IMR-90 (cell line): ENCODE results near the gene TSGA10IP. TPM values are rescaled to one million over a fixed set of nuclear protein-coding genes. Genes with fewer than 3 reads are reported as not detected.
A peak's percentile ranks its signal among the peaks of the same experiment; 100 is the strongest.

Experiments
- ATAC-seq: fragments of 200-7000 bp; cut with Tn5 transposase; 2 replicates; pipeline ENCODE4 v1.9.1; 2020; ENCODE audit warnings: low read depth, mild to moderate bottlenecking, moderate library complexity
- BruUV-seq: library from RNA; stranded (reverse); fragments of 400-500 nt; replicated peaks from 2 replicates; lab custom pipeline; 2021; lab: Mats Ljungman, UMichigan
- CTCF ChIA-PET: fragments of 300-600 bp; formaldehyde crosslinking; extraction: SDS; loops from one replicate; lab custom pipeline; 2021; ENCODE audit warnings: antibody characterized with exemption; lab: Yijun Ruan, JAX
- POLR2A ChIA-PET: fragments of 300-600 bp; sonication (Branson Sonifier 250); formaldehyde crosslinking; loops from one replicate; lab custom pipeline; 2022; ENCODE audit warnings: antibody characterized with exemption; ENCODE audit not compliant: unreplicated experiment; lab: Charles Lee
- DNase-seq: peaks from one replicate; pipeline ENCODE4 v3.0.0; 2013
- H2AFZ ChIP-seq: replicated peaks from 2 replicates; pipeline ENCODE3; 2013; ENCODE audit warnings: low read length, mild to moderate bottlenecking; ENCODE audit not compliant: poor library complexity
- H2AK5ac ChIP-seq: 2 replicates; pipeline ENCODE4 v1.6.1; 2013; ENCODE audit warnings: low read depth, low read length, inconsistent platforms
- H2AK9ac ChIP-seq: replicated peaks from 2 replicates; pipeline ENCODE3; 2013; ENCODE audit warnings: mild to moderate bottlenecking, low read depth, low read length, moderate library complexity; ENCODE audit not compliant: poor library complexity
- H2BK120ac ChIP-seq: 2 replicates; pipeline ENCODE4 v1.6.1; 2013; ENCODE audit warnings: low read depth, low read length, inconsistent platforms
- H2BK15ac ChIP-seq: 3 replicates; pipeline ENCODE4 v1.6.1; 2013; ENCODE audit warnings: low read depth, low read length, inconsistent platforms
- H2BK20ac ChIP-seq: 2 replicates; pipeline ENCODE4 v1.6.1; 2013; ENCODE audit warnings: low read depth, mild to moderate bottlenecking, inconsistent platforms, low read length, moderate library complexity
- H2BK5ac ChIP-seq: 2 replicates; pipeline ENCODE4 v1.6.1; 2013; ENCODE audit warnings: mild to moderate bottlenecking, low read depth, low read length, inconsistent platforms; ENCODE audit not compliant: poor library complexity, severe bottlenecking
- H3K14ac ChIP-seq: replicated peaks from 2 replicates; pipeline ENCODE4 v1.6.1; 2013; ENCODE audit warnings: low read depth, low read length, inconsistent platforms
- H3K18ac ChIP-seq: 2 replicates; pipeline ENCODE4 v1.6.1; 2013; ENCODE audit warnings: low read depth, low read length, control low read depth
- H3K23ac ChIP-seq: 2 replicates; pipeline ENCODE4 v1.6.1; 2013; ENCODE audit warnings: low read depth, low read length, inconsistent platforms
- H3K27ac ChIP-seq: 2 replicates; pipeline ENCODE4 v1.5.1; 2013; ENCODE audit warnings: mild to moderate bottlenecking, control low read depth, low read length; ENCODE audit not compliant: insufficient read depth
- H3K27me3 ChIP-seq: 2 replicates; pipeline ENCODE4 v1.6.1; 2013; ENCODE audit warnings: low read length; ENCODE audit not compliant: control insufficient read depth, insufficient read depth
- H3K36me3 ChIP-seq: 2 replicates; pipeline ENCODE4 v1.6.1; 2013; ENCODE audit warnings: low read length, mixed read lengths; ENCODE audit not compliant: control insufficient read depth, insufficient read depth
- H3K4ac ChIP-seq: 2 replicates; pipeline ENCODE4 v1.6.1; 2013; ENCODE audit warnings: low read depth, low read length, inconsistent platforms
- H3K4me1 ChIP-seq: 2 replicates; pipeline ENCODE4 v1.6.1; 2013; ENCODE audit warnings: low read length, mixed read lengths; ENCODE audit not compliant: control insufficient read depth, insufficient read depth
- H3K4me2 ChIP-seq: 2 replicates; pipeline ENCODE4 v1.6.1; 2013; ENCODE audit warnings: low read depth, mild to moderate bottlenecking, control low read depth, low read length, moderate library complexity
- H3K4me3 ChIP-seq: 2 replicates; pipeline ENCODE4 v1.5.1; 2013; ENCODE audit warnings: low read depth, mild to moderate bottlenecking, control low read depth, low read length, moderate library complexity; ENCODE audit not compliant: insufficient read depth
- H3K56ac ChIP-seq: 2 replicates; pipeline ENCODE4 v1.6.1; 2013; ENCODE audit warnings: low read length, inconsistent platforms; ENCODE audit not compliant: insufficient read depth; ENCODE audit errors: extremely low read depth
- H3K79me1 ChIP-seq, 2 experiments: 2 replicates each; pipeline ENCODE4 v1.6.1; 2013; ENCODE audit warnings: low read length in 2 of 2, inconsistent platforms in 1 of 2, low read depth in 1 of 2
- H3K9ac ChIP-seq: 2 replicates; pipeline ENCODE4 v1.6.1; 2013; ENCODE audit warnings: low read depth, low read length, control low read depth
- H3K9me1 ChIP-seq: 2 replicates; pipeline ENCODE4 v1.6.1; 2013; ENCODE audit warnings: low read length, inconsistent platforms; ENCODE audit not compliant: insufficient read depth
- H3K9me3 ChIP-seq: 2 replicates; pipeline ENCODE4 v1.6.1; 2013; ENCODE audit warnings: low read length; ENCODE audit not compliant: control insufficient read depth, insufficient read depth
- H4K20me1 ChIP-seq: 2 replicates; pipeline ENCODE4 v1.6.1; 2013; ENCODE audit warnings: low read length, inconsistent platforms; ENCODE audit not compliant: insufficient read depth
- H4K5ac ChIP-seq: 2 replicates; pipeline ENCODE4 v1.6.1; 2013; ENCODE audit warnings: mild to moderate bottlenecking, low read depth, low read length, control low read depth
- H4K8ac ChIP-seq, 2 experiments: 2 replicates each; pipeline ENCODE4 v1.6.1; 2013; ENCODE audit warnings: low read depth in 2 of 2, low read length in 2 of 2, control low read depth in 1 of 2, inconsistent platforms in 1 of 2
- H4K91ac ChIP-seq: 2 replicates; pipeline ENCODE4 v1.6.1; 2013; ENCODE audit warnings: low read depth, low read length, inconsistent platforms; ENCODE audit not compliant: insufficient read depth
- BHLHE40 ChIP-seq: fragments of 150-350 bp; IDR thresholded peaks from 2 replicates; pipeline ENCODE4 v1.6.1; 2016; ENCODE audit warnings: mild to moderate bottlenecking, low read depth, low read length
- CEBPB ChIP-seq: IDR thresholded peaks from 2 replicates; pipeline ENCODE4 v1.6.1; 2012; ENCODE audit warnings: low read depth, low read length, improper control_type of control experiment
- CHD1 ChIP-seq: IDR thresholded peaks from 2 replicates; pipeline ENCODE4 v1.6.1; 2012; ENCODE audit warnings: low read depth, low read length, improper control_type of control experiment
- FOS ChIP-seq: fragments of 150-350 bp; IDR thresholded peaks from 2 replicates; pipeline ENCODE4 v1.6.1; 2016; ENCODE audit warnings: low read depth, low read length
- MAFK ChIP-seq: IDR thresholded peaks from 2 replicates; pipeline ENCODE4 v1.6.1; 2012; ENCODE audit warnings: low read depth, low read length, improper control_type of control experiment
- MXI1 ChIP-seq: IDR thresholded peaks from 2 replicates; pipeline ENCODE4 v1.6.1; 2012; ENCODE audit warnings: low read depth, mild to moderate bottlenecking, low read length, moderate library complexity, borderline replicate concordance
- NFE2L2 ChIP-seq: fragments of 150-350 bp; IDR thresholded peaks from 2 replicates; pipeline ENCODE4 v1.6.1; 2016; ENCODE audit warnings: low read depth, mild to moderate bottlenecking, low read length
- RAD21 ChIP-seq: IDR thresholded peaks from 2 replicates; pipeline ENCODE4 v1.6.1; 2012; ENCODE audit warnings: low read length, improper control_type of control experiment
- RCOR1 ChIP-seq: IDR thresholded peaks from 2 replicates; pipeline ENCODE4 v1.6.1; 2012; ENCODE audit warnings: mild to moderate bottlenecking, low read length, improper control_type of control experiment; ENCODE audit not compliant: insufficient replicate concordance
- RFX5 ChIP-seq: IDR thresholded peaks from 2 replicates; pipeline ENCODE4 v1.8.0; 2012; ENCODE audit warnings: low read depth, mild to moderate bottlenecking, low read length, moderate library complexity
- SMC3 ChIP-seq: fragments of 150-350 bp; IDR thresholded peaks from 2 replicates; pipeline ENCODE4 v1.6.1; 2016; ENCODE audit warnings: low read depth, mild to moderate bottlenecking, antibody characterized with exemption, low read length, moderate library complexity
- WGBS, 2 experiments: methylation state at CpG; one replicate each; pipeline versions ENCODE4 v1.1.5 to v1.1.7; 2013; ENCODE audit warnings: missing lambda C conversion rate in 2 of 2; ENCODE audit not compliant: insufficient read length in 1 of 2; ENCODE audit errors: extremely low coverage in 2 of 2; 5-methylcytosine and 5-hydroxymethylcytosine counted together
- dilution Hi-C: fragments of 300-500 bp; cut with HindIII; formaldehyde crosslinking; loops from one replicate; pipeline ENCODE4 v1.14.3; 2018; ENCODE audit warnings: low sequenced_read_pairs; ENCODE audit not compliant: unreplicated experiment
- in situ Hi-C: fragments of 300-500 bp; cut with MboI; formaldehyde crosslinking; loops from 3 replicates; pipeline ENCODE4 v1.14.3; 2019; ENCODE audit warnings: low sequenced_read_pairs, inconsistent platforms, mixed read lengths
- intact Hi-C: fragments of 100-400 bp; cut with micrococcal nuclease; formaldehyde crosslinking; loops from 2 replicates; pipeline ENCODE4 v1.10.0; 2022
- polyA plus RNA-seq, 3 experiments: library from polyadenylated mRNA; depleted of rRNA; stranded (reverse); fragments of >200 nt; gene quantifications; 2 replicates each; pipeline ENCODE4 v1.2.3, GENCODE V29; 2012; ENCODE audit warnings: low replicate concordance in 1 of 3
- total RNA-seq: library from RNA; depleted of rRNA; stranded (reverse); fragments of >200 nt; gene quantifications from 2 replicates; pipeline ENCODE4 v1.2.3, GENCODE V29; 2012
- TF ChIP-seq, protein P1 (sequence below): fragments of 150-350 bp; IDR thresholded peaks from 2 replicates; pipeline ENCODE4 v1.6.1; 2016; ENCODE audit warnings: low read depth, mild to moderate bottlenecking, low read length, moderate library complexity, borderline replicate concordance
- TF ChIP-seq, protein P2 (sequence below): conservative IDR thresholded peaks from 2 replicates; pipeline ENCODE4 v1.5.1; 2012; ENCODE audit warnings: mild to moderate bottlenecking, low read depth, low read length, improper control_type of control experiment
- TF ChIP-seq, protein P3 (sequence below): fragments of 150-350 bp; IDR thresholded peaks from 2 replicates; pipeline ENCODE4 v1.6.1; 2017; ENCODE audit warnings: mild to moderate bottlenecking, antibody characterized with exemption, low read length, low read depth

The TSGA10IP gene
- total and polyA plus RNA-seq, 2 of the 4 experiments (the other 2 are of a cell fraction) = 0.21 TPM; not detected in 1

GRCh38 chr11:66002648-66003225 is 57.5 kb downstream of the TSGA10IP start:
- no peaks in the 10 kb centered on the region for H3K4me1 ChIP-seq
- intact Hi-C loops = loop anchor here (2.0 kb wide), 1 partner anchor 42 kb away; no protein-coding TSS in a partner anchor
- POLR2A ChIA-PET = interaction anchor here (0.7 to 0.9 kb wide), 2 partner anchors 9 to 65 kb away, joined by 3 to 6 read pairs; partner anchors contain the start of gene CST6
- H2BK5ac ChIP-seq = peak overlapping the region; percentile 88
- dilution Hi-C loops = no loop called here
- H3K9ac ChIP-seq = peak overlapping the region; percentile 91
- peak overlapping the region; percentile 91 for H3K4me2 ChIP-seq
- peaks cover 11% of the 10 kb centered on the region for H4K20me1 ChIP-seq
- H2BK120ac ChIP-seq = peak overlapping the region; percentile 96
- H4K91ac ChIP-seq = peak overlapping the region; percentile 69
- ATAC-seq (peak; percentile 81), DNase-seq (peak; percentile 48)
- peak overlapping the region; percentile 77 to 100 for H4K8ac ChIP-seq
- H3K4ac ChIP-seq = peak overlapping the region; percentile 98
- H2AK5ac ChIP-seq = peak overlapping the region; percentile 99
- H3K4me3 ChIP-seq = peak overlapping the region; percentile 71
- H3K27me3 ChIP-seq = no peaks in the 10 kb centered on the region
- H3K79me1 ChIP-seq = peaks cover 36 to 55% of the 10 kb centered on the region in 2 experiments
- peak overlapping the region; percentile 97 for H4K5ac ChIP-seq
- H2AK9ac ChIP-seq = peak overlapping the region; percentile 99
- in situ Hi-C loops = no loop called here
- 0 out of 2 replicates have a peak, but pooled peaks cover 3% of the 10 kb centered on the region for H3K9me1 ChIP-seq
- no peak overlapping the region for H2BK20ac ChIP-seq
- H3K27ac ChIP-seq = peak overlapping the region; percentile 96
- H3K36me3 ChIP-seq = peaks cover 31% of the 10 kb centered on the region
- CTCF ChIA-PET = interaction anchor here (1.3 kb wide), 1 partner anchor 43 kb away, joined by 5 read pairs; no protein-coding TSS in a partner anchor
- whole genome bisulfite sequencing, 2 experiments = 0% methylated on average over 7 of the region's 40 CpGs; no CpG with 5 or more reads in 1 of the 2 experiments
- peak overlapping the region; percentile 95 for H3K56ac ChIP-seq
- no peaks in the 10 kb centered on the region for H3K9me3 ChIP-seq
- H2BK15ac ChIP-seq = no peak overlapping the region
- H3K23ac ChIP-seq = peak overlapping the region; percentile 96; the same call in 1 of the 2 replicates
- peak overlapping the region; percentile 98 for H3K14ac ChIP-seq
- no TSS peak for BruUV-seq
- peak overlapping the region; percentile 78; the same call in 1 of the 2 replicates for H3K18ac ChIP-seq
- peak overlapping the region; percentile 100 for H2AFZ ChIP-seq
- TF ChIP-seq SMC3 (no peak), CEBPB (peak; percentile 44; the same call in 1 of the 2 replicates), NFE2L2 (no peak), MAFK (no peak), FOS (no peak), MXI1 (peak; percentile 59; the same call in 1 of the 2 replicates), RCOR1 (no peak), CHD1 (0 out of 2 replicates have a peak, but pooled peaks have one; percentile 6), BHLHE40 (no peak), RAD21 (no peak), RFX5 (no peak)
- TF ChIP-seq, protein P1, sequence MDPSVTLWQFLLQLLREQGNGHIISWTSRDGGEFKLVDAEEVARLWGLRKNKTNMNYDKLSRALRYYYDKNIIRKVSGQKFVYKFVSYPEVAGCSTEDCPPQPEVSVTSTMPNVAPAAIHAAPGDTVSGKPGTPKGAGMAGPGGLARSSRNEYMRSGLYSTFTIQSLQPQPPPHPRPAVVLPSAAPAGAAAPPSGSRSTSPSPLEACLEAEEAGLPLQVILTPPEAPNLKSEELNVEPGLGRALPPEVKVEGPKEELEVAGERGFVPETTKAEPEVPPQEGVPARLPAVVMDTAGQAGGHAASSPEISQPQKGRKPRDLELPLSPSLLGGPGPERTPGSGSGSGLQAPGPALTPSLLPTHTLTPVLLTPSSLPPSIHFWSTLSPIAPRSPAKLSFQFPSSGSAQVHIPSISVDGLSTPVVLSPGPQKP = no peak
- TF ChIP-seq, protein P2, sequence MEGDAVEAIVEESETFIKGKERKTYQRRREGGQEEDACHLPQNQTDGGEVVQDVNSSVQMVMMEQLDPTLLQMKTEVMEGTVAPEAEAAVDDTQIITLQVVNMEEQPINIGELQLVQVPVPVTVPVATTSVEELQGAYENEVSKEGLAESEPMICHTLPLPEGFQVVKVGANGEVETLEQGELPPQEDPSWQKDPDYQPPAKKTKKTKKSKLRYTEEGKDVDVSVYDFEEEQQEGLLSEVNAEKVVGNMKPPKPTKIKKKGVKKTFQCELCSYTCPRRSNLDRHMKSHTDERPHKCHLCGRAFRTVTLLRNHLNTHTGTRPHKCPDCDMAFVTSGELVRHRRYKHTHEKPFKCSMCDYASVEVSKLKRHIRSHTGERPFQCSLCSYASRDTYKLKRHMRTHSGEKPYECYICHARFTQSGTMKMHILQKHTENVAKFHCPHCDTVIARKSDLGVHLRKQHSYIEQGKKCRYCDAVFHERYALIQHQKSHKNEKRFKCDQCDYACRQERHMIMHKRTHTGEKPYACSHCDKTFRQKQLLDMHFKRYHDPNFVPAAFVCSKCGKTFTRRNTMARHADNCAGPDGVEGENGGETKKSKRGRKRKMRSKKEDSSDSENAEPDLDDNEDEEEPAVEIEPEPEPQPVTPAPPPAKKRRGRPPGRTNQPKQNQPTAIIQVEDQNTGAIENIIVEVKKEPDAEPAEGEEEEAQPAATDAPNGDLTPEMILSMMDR = peak; percentile 23; the same call in 1 of the 2 replicates
- TF ChIP-seq, protein P3, sequence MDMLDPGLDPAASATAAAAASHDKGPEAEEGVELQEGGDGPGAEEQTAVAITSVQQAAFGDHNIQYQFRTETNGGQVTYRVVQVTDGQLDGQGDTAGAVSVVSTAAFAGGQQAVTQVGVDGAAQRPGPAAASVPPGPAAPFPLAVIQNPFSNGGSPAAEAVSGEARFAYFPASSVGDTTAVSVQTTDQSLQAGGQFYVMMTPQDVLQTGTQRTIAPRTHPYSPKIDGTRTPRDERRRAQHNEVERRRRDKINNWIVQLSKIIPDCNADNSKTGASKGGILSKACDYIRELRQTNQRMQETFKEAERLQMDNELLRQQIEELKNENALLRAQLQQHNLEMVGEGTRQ = no peak
